WTC11 (cell line): Measurements from ENCODE around the gene GPRC5C. TPM values are rescaled to one million over a fixed set of nuclear protein-coding genes. Genes with fewer than 3 reads are reported as not detected.

Experiments
- ATAC-seq: fragments of 200-7000 bp; cut with Tn5 transposase; 2 replicates; pipeline ENCODE4 v1.10.0; 2021; ENCODE audit warnings: mild to moderate bottlenecking, moderate library complexity
- CTCF ChIA-PET: fragments of 300-600 bp; sonication (Branson Sonifier 250); formaldehyde crosslinking; loops from one replicate; lab custom pipeline; 2021; ENCODE audit warnings: antibody characterized with exemption; lab: Charles Lee
- POLR2A ChIA-PET: fragments of 350-600 bp; sonication (Branson Sonifier 250); formaldehyde crosslinking; loops from one replicate; lab custom pipeline; 2021; ENCODE audit warnings: antibody characterized with exemption; lab: Charles Lee
- DNase-seq: peaks from one replicate; pipeline ENCODE4 v3.0.0; 2021; ENCODE audit warnings: low spot score
- H3K27ac Mint-ChIP-seq: 2 replicates; pipeline ENCODE4 v1.8.0; 2021; ENCODE audit warnings: mixed read lengths
- H3K27me3 Mint-ChIP-seq: 2 replicates; pipeline ENCODE4 v1.8.0; 2021; ENCODE audit warnings: low read depth, mild to moderate bottlenecking, moderate library complexity, mixed read lengths
- H3K36me3 Mint-ChIP-seq: 2 replicates; pipeline ENCODE4 v1.8.0; 2021; ENCODE audit warnings: mixed read lengths
- H3K4me1 Mint-ChIP-seq: 2 replicates; pipeline ENCODE4 v1.8.0; 2022; ENCODE audit warnings: mixed read lengths
- H3K4me3 Mint-ChIP-seq: 2 replicates; pipeline ENCODE4 v1.8.0; 2021; ENCODE audit warnings: mild to moderate bottlenecking, moderate library complexity, mixed read lengths
- H3K9me3 Mint-ChIP-seq: 2 replicates; pipeline ENCODE4 v1.8.0; 2021; ENCODE audit warnings: mixed read lengths
- E2F5 ChIP-seq: sonication (generic); formaldehyde crosslinking; IDR thresholded peaks from 2 replicates; pipeline ENCODE4 v1.8.1; 2022; ENCODE audit warnings: mild to moderate bottlenecking, moderate library complexity, missing genetic modification reagents
- ETV6 ChIP-seq: sonication (generic); formaldehyde crosslinking; IDR thresholded peaks from 2 replicates; pipeline ENCODE4 v1.8.1; 2022; ENCODE audit warnings: mild to moderate bottlenecking, missing genetic modification reagents
- FOXJ3 ChIP-seq: sonication (generic); formaldehyde crosslinking; IDR thresholded peaks from 2 replicates; pipeline ENCODE4 v1.9.0; 2021; ENCODE audit warnings: missing genetic modification reagents, mild to moderate bottlenecking, borderline replicate concordance
- FOXK1 ChIP-seq: sonication (generic); formaldehyde crosslinking; IDR thresholded peaks from 2 replicates; pipeline ENCODE4 v1.8.0; 2022; ENCODE audit warnings: mild to moderate bottlenecking, moderate library complexity, missing genetic modification reagents
- FOXP1 ChIP-seq: sonication (generic); formaldehyde crosslinking; IDR thresholded peaks from 2 replicates; pipeline ENCODE4 v1.8.0; 2022; ENCODE audit warnings: missing genetic modification reagents, mild to moderate bottlenecking, moderate library complexity, borderline replicate concordance
- GRHL2 ChIP-seq: fragments of 250-450 bp; sonication (Bioruptor Pico); IDR thresholded peaks from 2 replicates; pipeline ENCODE4 v1.8.0; 2022; ENCODE audit warnings: mild to moderate bottlenecking, moderate library complexity; ENCODE audit not compliant: insufficient replicate concordance, severe bottlenecking
- JAZF1 ChIP-seq: fragments of 250-450 bp; sonication (Bioruptor Pico); IDR thresholded peaks from 2 replicates; pipeline ENCODE4 v1.9.0; 2021; ENCODE audit warnings: moderate library complexity, mild to moderate bottlenecking, inconsistent platforms
- JUN ChIP-seq: sonication (generic); formaldehyde crosslinking; IDR thresholded peaks from 2 replicates; pipeline ENCODE4 v1.8.0; 2023; ENCODE audit warnings: mild to moderate bottlenecking, missing genetic modification reagents
- KAT7 ChIP-seq: sonication (generic); formaldehyde crosslinking; IDR thresholded peaks from 2 replicates; pipeline ENCODE4 v1.8.1; 2023; ENCODE audit warnings: missing genetic modification reagents, mild to moderate bottlenecking, borderline replicate concordance
- RORB ChIP-seq: fragments of 250-450 bp; sonication (Bioruptor Pico); IDR thresholded peaks from 2 replicates; pipeline ENCODE4 v1.9.0; 2021; ENCODE audit warnings: mild to moderate bottlenecking
- SMAD3 ChIP-seq: sonication (generic); formaldehyde crosslinking; IDR thresholded peaks from 2 replicates; pipeline ENCODE4 v1.8.0; 2022; ENCODE audit warnings: missing genetic modification reagents, mild to moderate bottlenecking, borderline replicate concordance
- SP1 ChIP-seq: sonication (generic); formaldehyde crosslinking; conservative IDR thresholded peaks from 2 replicates; pipeline ENCODE4 v1.8.1; 2022; ENCODE audit warnings: missing genetic modification reagents
- TCF7 ChIP-seq: sonication (generic); formaldehyde crosslinking; IDR thresholded peaks from 2 replicates; pipeline ENCODE4 v1.8.0; 2022; ENCODE audit warnings: mild to moderate bottlenecking, low read depth, missing genetic modification reagents, moderate library complexity
- TEAD4 ChIP-seq: sonication (generic); formaldehyde crosslinking; IDR thresholded peaks from 2 replicates; pipeline ENCODE4 v1.8.0; 2022; ENCODE audit warnings: mild to moderate bottlenecking, missing genetic modification reagents
- USF1 ChIP-seq: sonication (generic); formaldehyde crosslinking; IDR thresholded peaks from 2 replicates; pipeline ENCODE4 v1.8.0; 2022; ENCODE audit warnings: mild to moderate bottlenecking, missing genetic modification reagents
- ZNF317 ChIP-seq: sonication (generic); formaldehyde crosslinking; IDR thresholded peaks from 2 replicates; pipeline ENCODE4 v1.8.1; 2023; ENCODE audit warnings: low read depth, mild to moderate bottlenecking, moderate library complexity, missing genetic modification reagents, borderline replicate concordance
- ZNF396 ChIP-seq: fragments of 250-450 bp; sonication (Bioruptor Pico); IDR thresholded peaks from 2 replicates; pipeline ENCODE4 v1.8.0; 2021; ENCODE audit warnings: mild to moderate bottlenecking, moderate library complexity, borderline replicate concordance
- ZNF416 ChIP-seq: fragments of 250-450 bp; sonication (Bioruptor Pico); IDR thresholded peaks from 2 replicates; pipeline ENCODE4 v1.9.0; 2021; ENCODE audit warnings: mild to moderate bottlenecking, inconsistent platforms
- ZNF671 ChIP-seq: fragments of 250-450 bp; sonication (Bioruptor Pico); IDR thresholded peaks from 2 replicates; pipeline ENCODE4 v1.8.0; 2021; ENCODE audit warnings: mild to moderate bottlenecking
- ZSCAN18 ChIP-seq: fragments of 250-450 bp; sonication (Bioruptor Pico); IDR thresholded peaks from 2 replicates; pipeline ENCODE4 v2.1.2; 2022; ENCODE audit warnings: mild to moderate bottlenecking, moderate library complexity
- total RNA-seq: library from RNA; stranded (reverse); gene quantifications from 3 replicates; pipeline ENCODE4 v1.2.3, GENCODE V29; 2021
- TF ChIP-seq, protein P1 (sequence below): sonication (generic); formaldehyde crosslinking; IDR thresholded peaks from 2 replicates; pipeline ENCODE4 v1.8.1; 2022; ENCODE audit warnings: missing genetic modification reagents, borderline replicate concordance
- TF ChIP-seq, protein P2 (sequence below): fragments of 250-450 bp; sonication (Bioruptor Pico); IDR thresholded peaks from 2 replicates; pipeline ENCODE4 v1.8.0; 2021; ENCODE audit warnings: mild to moderate bottlenecking

Gene GPRC5C
- total RNA-seq, 1 experiment from 2014 or later = 19.6 TPM

DNA sequence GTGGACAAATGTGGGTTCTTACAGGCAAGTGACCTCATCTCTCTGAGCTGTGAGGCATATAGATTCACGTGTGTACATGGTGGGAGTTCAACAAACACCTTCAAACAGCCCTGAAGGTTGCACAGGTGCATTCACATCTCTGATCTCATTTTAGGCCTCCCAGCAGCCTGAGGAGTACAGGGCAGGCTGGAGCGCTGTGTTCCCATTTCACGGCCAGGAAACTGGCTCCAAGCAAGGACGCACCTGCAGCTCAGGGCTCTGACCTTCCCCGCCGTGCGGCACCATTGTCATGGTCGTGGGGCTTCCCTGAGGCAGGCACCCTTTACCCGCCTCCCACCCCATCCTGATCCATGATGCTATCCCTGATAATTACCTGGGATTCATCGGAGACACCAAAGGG lies 29.7 kb downstream of the GPRC5C start:
- CTCF ChIA-PET = interaction anchor here (0.9 kb wide), 1 partner anchor 276 kb away, joined by 5 read pairs; the partner anchor contains the start of gene RAB37
- Mint-ChIP-seq H3K4me1 (peaks cover 8% of the 10 kb centered on the region; the same call in 1 of the 2 replicates), H3K27ac (no peak overlapping the region), H3K27me3 (peaks cover 5% of the 10 kb centered on the region), H3K36me3 (no peaks in the 10 kb centered on the region), H3K9me3 (no peaks in the 10 kb centered on the region), H3K4me3 (no peak overlapping the region)
- no peak for DNase-seq
- POLR2A ChIA-PET = no interaction called here
- no peak for TF ChIP-seq FOXJ3 (CRISPR knock-in tag)
- TF ChIP-seq FOXP1 (CRISPR knock-in tag) = no peak
- ATAC-seq = no peak

GRCh38 chr17:74464730-74465377 lies 33.0 kb downstream of the GPRC5C start:
- DNase-seq (no peak), ATAC-seq (no peak)
- no peaks in the 10 kb centered on the region for H3K9me3 Mint-ChIP-seq
- H3K4me3 Mint-ChIP-seq = no peak overlapping the region
- no peaks in the 10 kb centered on the region for H3K36me3 Mint-ChIP-seq
- TF ChIP-seq ZNF416 = no peak
- TF ChIP-seq FOXK1 = no peak
- TF ChIP-seq ZNF671 (CRISPR knock-in tag) = no peak
- no peak for TF ChIP-seq TEAD4 (CRISPR knock-in tag)
- no peak for TF ChIP-seq ETV6
- no peak for TF ChIP-seq E2F5 (CRISPR knock-in tag)
- TF ChIP-seq, protein P1, sequence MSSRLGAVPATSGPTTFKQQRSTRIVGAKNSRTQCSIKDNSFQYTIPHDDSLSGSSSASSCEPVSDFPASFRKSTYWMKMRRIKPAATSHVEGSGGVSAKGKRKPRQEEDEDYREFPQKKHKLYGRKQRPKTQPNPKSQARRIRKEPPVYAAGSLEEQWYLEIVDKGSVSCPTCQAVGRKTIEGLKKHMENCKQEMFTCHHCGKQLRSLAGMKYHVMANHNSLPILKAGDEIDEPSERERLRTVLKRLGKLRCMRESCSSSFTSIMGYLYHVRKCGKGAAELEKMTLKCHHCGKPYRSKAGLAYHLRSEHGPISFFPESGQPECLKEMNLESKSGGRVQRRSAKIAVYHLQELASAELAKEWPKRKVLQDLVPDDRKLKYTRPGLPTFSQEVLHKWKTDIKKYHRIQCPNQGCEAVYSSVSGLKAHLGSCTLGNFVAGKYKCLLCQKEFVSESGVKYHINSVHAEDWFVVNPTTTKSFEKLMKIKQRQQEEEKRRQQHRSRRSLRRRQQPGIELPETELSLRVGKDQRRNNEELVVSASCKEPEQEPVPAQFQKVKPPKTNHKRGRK (CRISPR knock-in tag) = no peak
- no peak for TF ChIP-seq TCF7 (CRISPR knock-in tag)
- TF ChIP-seq, protein P2, sequence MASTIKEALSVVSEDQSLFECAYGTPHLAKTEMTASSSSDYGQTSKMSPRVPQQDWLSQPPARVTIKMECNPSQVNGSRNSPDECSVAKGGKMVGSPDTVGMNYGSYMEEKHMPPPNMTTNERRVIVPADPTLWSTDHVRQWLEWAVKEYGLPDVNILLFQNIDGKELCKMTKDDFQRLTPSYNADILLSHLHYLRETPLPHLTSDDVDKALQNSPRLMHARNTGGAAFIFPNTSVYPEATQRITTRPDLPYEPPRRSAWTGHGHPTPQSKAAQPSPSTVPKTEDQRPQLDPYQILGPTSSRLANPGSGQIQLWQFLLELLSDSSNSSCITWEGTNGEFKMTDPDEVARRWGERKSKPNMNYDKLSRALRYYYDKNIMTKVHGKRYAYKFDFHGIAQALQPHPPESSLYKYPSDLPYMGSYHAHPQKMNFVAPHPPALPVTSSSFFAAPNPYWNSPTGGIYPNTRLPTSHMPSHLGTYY (CRISPR knock-in tag) = no peak
- TF ChIP-seq USF1 (CRISPR knock-in tag) = no peak
- no peak for TF ChIP-seq GRHL2 (CRISPR knock-in tag)
- TF ChIP-seq JAZF1 (CRISPR knock-in tag) = no peak
- no peak for TF ChIP-seq SMAD3 (CRISPR knock-in tag)
- TF ChIP-seq KAT7 = no peak
- no peak for TF ChIP-seq ZNF317 (CRISPR knock-in tag)
- no peak for TF ChIP-seq JUN (CRISPR knock-in tag)
- TF ChIP-seq ZNF396 (CRISPR knock-in tag) = no peak
- no peak for TF ChIP-seq RORB (CRISPR knock-in tag)
- no peak for TF ChIP-seq SP1
- TF ChIP-seq ZSCAN18 (CRISPR knock-in tag) = no peak
- H3K27me3 Mint-ChIP-seq = peaks cover 14% of the 10 kb centered on the region
- H3K4me1 Mint-ChIP-seq = peaks cover 4% of the 10 kb centered on the region
- CTCF ChIA-PET = no interaction called here
- POLR2A ChIA-PET = no interaction called here
- H3K27ac Mint-ChIP-seq = no peak overlapping the region
